Kidney (tissue), 14 donors: Measurements from ENCODE around the gene PPP2R2C. TPM values are rescaled to one million over a fixed set of nuclear protein-coding genes. Genes with fewer than 3 reads are reported as not detected.

Experiments
- DNase-seq, 5 donors: peaks; one replicate each; pipeline ENCODE4 v3.0.0-alpha.2; 2013 to 2020
- FAIRE-seq: peaks from 2 replicates; lab custom pipeline; 2012; peaks lifted over from hg19 to GRCh38; lab: Jason Lieb, UNC
- H3K27ac ChIP-seq, 2 donors: one replicate each; pipeline ENCODE4 v1.7.0; 2013; ENCODE audit warnings: low read depth in 2 of 2, low read length in 2 of 2, inconsistent platforms in 1 of 2
- H3K27me3 ChIP-seq: one replicate; pipeline ENCODE4 v1.7.1; 2013; ENCODE audit warnings: low read length, inconsistent platforms; ENCODE audit not compliant: control insufficient read depth, insufficient read depth
- H3K36me3 ChIP-seq, 3 donors: one replicate each; pipeline versions ENCODE4 v1.7.0 to v1.7.1; 2013; ENCODE audit warnings: low read length in 3 of 3, control low read depth in 1 of 3, inconsistent platforms in 1 of 3; ENCODE audit not compliant: insufficient read depth in 3 of 3, control insufficient read depth in 2 of 3
- H3K4me1 ChIP-seq, 3 donors: one replicate each; pipeline versions ENCODE4 v1.7.0 to v1.7.1; 2013; ENCODE audit warnings: low read length in 3 of 3, inconsistent platforms in 1 of 3, low read depth in 1 of 3; ENCODE audit not compliant: control insufficient read depth in 2 of 3, insufficient read depth in 2 of 3
- H3K4me3 ChIP-seq, 3 donors: one replicate each; pipeline versions ENCODE4 v1.7.0 to v1.8.1; 2013; ENCODE audit warnings: low read length in 3 of 3, control low read depth in 1 of 3, inconsistent platforms in 1 of 3
- H3K9ac ChIP-seq, 3 donors: one replicate each; pipeline versions ENCODE4 v1.7.0 to v1.7.1; 2013; ENCODE audit warnings: low read length in 3 of 3, control low read depth in 1 of 3, inconsistent platforms in 1 of 3
- H3K9me3 ChIP-seq, 3 donors: one replicate each; pipeline versions ENCODE4 v1.7.0 to v1.7.1; 2013; ENCODE audit warnings: low read length in 3 of 3, control low read depth in 1 of 3, inconsistent platforms in 1 of 3; ENCODE audit not compliant: control insufficient read depth in 2 of 3, insufficient read depth in 1 of 3
- CTCF ChIP-seq: IDR thresholded peaks from 3 replicates; pipeline ENCODE4 v1.5.1; 2012; ENCODE audit warnings: mild to moderate bottlenecking, moderate library complexity, borderline replicate concordance; ENCODE audit not compliant: insufficient read depth; ENCODE audit errors: extremely low read depth
- intact Hi-C: fragments of 100-400 bp; cut with DNase I; formaldehyde crosslinking; loops from one replicate; pipeline ENCODE4 v1.11.1; 2022
- polyA plus RNA-seq: library from polyadenylated mRNA; stranded (reverse); fragments of 350-450 nt; fragmentation: Illumina TruSeq; extraction: RNeasy Lipid Tissue Mini Kit (QIAGEN cat#74804); gene quantifications from one replicate; pipeline ENCODE4 v1.2.3, GENCODE V29; 2014; ENCODE audit warnings: low read depth, low replicate concordance; ENCODE audit not compliant: insufficient read depth
- total RNA-seq: library from RNA; stranded (reverse); fragmentation: NEBNext Ultra II Directional; extraction: Animal tissue kit (Norgen Biotek cat#: 25700); gene quantifications from one replicate; pipeline ENCODE4 v1.2.1, GENCODE V29; 2021
- donor health status: control.
- donor health status: control.
- donor health status: control.
- donor health status: control.
- donor health status: control.
- donor health status: DM: yes; HTN: yes; CAD: no.
- donor health status: Normal renal cell carcinoma (clear cell type).

The PPP2R2C gene
- total and polyA plus RNA-seq, 2 donors from 2014 or later = 0.39 to 0.82 TPM

- intact Hi-C loops = no loop called here
- DNase-seq (peak in 1 of 5 donors; percentile 60), FAIRE-seq (no peak)
- no peaks in the 10 kb centered on the region for H3K9me3 ChIP-seq
- no peak for TF ChIP-seq CTCF
- no peak overlapping the region for H3K4me3 ChIP-seq
- H3K27me3 ChIP-seq = no peaks in the 10 kb centered on the region
- H3K9ac ChIP-seq = no peak overlapping the region
- no peaks in the 10 kb centered on the region for H3K36me3 ChIP-seq
- no peaks in the 10 kb centered on the region for H3K4me1 ChIP-seq
- no peak overlapping the region for H3K27ac ChIP-seq
Observed at GRCh38 chr4:6416518-6417286, 55.7 kb downstream of the PPP2R2C start.

- intact Hi-C loops = no loop called here
- H3K27ac ChIP-seq = no peak overlapping the region
Observed at GRCh38 chr4:6415031-6415705, 57.2 kb downstream of the PPP2R2C start.

GRCh38 chr4:6414578-6414977 lies 57.8 kb downstream of the PPP2R2C start:
- TF ChIP-seq CTCF = no peak
- Histone ChIP-seq H3K9ac (no peak overlapping the region), H3K36me3 (no peaks in the 10 kb centered on the region), H3K4me1 (no peaks in the 10 kb centered on the region), H3K27me3 (no peaks in the 10 kb centered on the region), H3K4me3 (no peak overlapping the region), H3K27ac (no peak overlapping the region), H3K9me3 (no peaks in the 10 kb centered on the region)
- intact Hi-C loops = no loop called here
- DNase-seq (peak in 1 of 5 donors; percentile 19), FAIRE-seq (no peak)

More at GRCh38 chr4:6415031-6415705, 57.2 kb downstream of the PPP2R2C start:
- H3K36me3 ChIP-seq = no peaks in the 10 kb centered on the region
- no peaks in the 10 kb centered on the region for H3K4me1 ChIP-seq
- FAIRE-seq (no peak), DNase-seq (peak in 2 of 5 donors; percentile 36 to 43)
- no peaks in the 10 kb centered on the region for H3K9me3 ChIP-seq
- no peak overlapping the region for H3K4me3 ChIP-seq
- TF ChIP-seq CTCF = no peak
- H3K9ac ChIP-seq = no peak overlapping the region
- H3K27me3 ChIP-seq = no peaks in the 10 kb centered on the region
